HCT116 (cell line): ENCODE data around the gene ZFP1. TPM values are rescaled to one million over a fixed set of nuclear protein-coding genes. Genes with fewer than 3 reads are reported as not detected.

ENCODE experiments used
- ATAC-seq: fragments of 200-7000 bp; cut with Tn5 transposase; 2 replicates; pipeline ENCODE4 v1.9.1; 2020; ENCODE audit warnings: mild to moderate bottlenecking, moderate library complexity
- BruUV-seq: library from RNA; stranded (reverse); fragments of 400-500 nt; replicated peaks from 2 replicates; lab custom pipeline; 2021; lab: Mats Ljungman, UMichigan
- CTCF ChIA-PET: fragments of 300-600 bp; sonication (Branson Sonifier 250); formaldehyde crosslinking; loops from one replicate; lab custom pipeline; 2021; ENCODE audit warnings: antibody characterized with exemption; lab: Charles Lee
- POLR2A ChIA-PET: fragments of 300-600, 350-600 bp; sonication (Branson Sonifier 250); formaldehyde crosslinking; loops from one replicate; lab custom pipeline; 2021; ENCODE audit warnings: antibody characterized with exemption; lab: Charles Lee
- RAD21 ChIA-PET, 2 experiments: fragments of 300-600 bp; sonication (Branson Sonifier 250); formaldehyde crosslinking; loops; one replicate each; lab custom pipeline; 2023; ENCODE audit warnings: low total read pairs in 2 of 2; ENCODE audit not compliant: uncharacterized antibody in 2 of 2, unreplicated experiment in 2 of 2, low non-redundant PET in 1 of 2; lab: Charles Lee
- DNase-seq: peaks from one replicate; pipeline ENCODE4 v3.0.0-alpha.2; 2010; ENCODE audit warnings: low read depth, low spot score
- H2AFZ ChIP-seq: fragments of 200-600 bp; shearing (Covaris generic), sonication (generic); 2 replicates; pipeline ENCODE4 v1.6.1; 2017; ENCODE audit warnings: low read depth, mixed run types, mixed read lengths, antibody characterized with exemption, low read length; ENCODE audit not compliant: poor library complexity, severe bottlenecking
- H3K27ac ChIP-seq: 2 replicates; pipeline ENCODE4 v1.5.1; 2012; ENCODE audit warnings: low read depth, low read length
- H3K27me3 ChIP-seq: fragments of 200-600 bp; sonication (generic); 2 replicates; pipeline ENCODE4 v1.6.1; 2016; ENCODE audit warnings: mixed run types, low read length, mixed read lengths; ENCODE audit not compliant: insufficient read depth
- H3K36me3 ChIP-seq, 2 experiments: fragments of 200-500 bp in 1 of 2; fragments of 200-600 bp in 1 of 2; sonication (Bioruptor generic) in 1 of 2; sonication (generic) in 1 of 2; 2 replicates each; pipeline versions ENCODE4 v1.5.1 to v1.6.1; 2014 to 2016; ENCODE audit warnings: low read length in 2 of 2, inconsistent platforms in 1 of 2, mixed read lengths in 1 of 2, mixed run types in 1 of 2; ENCODE audit not compliant: insufficient read depth in 2 of 2, control insufficient read depth in 1 of 2
- H3K4me1 ChIP-seq, 2 experiments: fragments of 200-600 bp in 1 of 2; sonication (generic) in 1 of 2; 2 replicates each; pipeline versions ENCODE4 v1.5.1 to v1.6.1; 2012 to 2017; ENCODE audit warnings: low read length in 2 of 2, inconsistent platforms in 1 of 2, mild to moderate bottlenecking in 1 of 2, mixed read lengths in 1 of 2, mixed run types in 1 of 2, moderate library complexity in 1 of 2; ENCODE audit not compliant: insufficient read depth in 2 of 2, control insufficient read depth in 1 of 2
- H3K4me2 ChIP-seq: fragments of 200-600 bp; sonication (generic); 2 replicates; pipeline ENCODE4 v1.6.1; 2017; ENCODE audit warnings: mixed run types, low read length, mixed read lengths
- H3K4me3 ChIP-seq, 2 experiments: fragments of 200-600 bp in 1 of 2; sonication (generic) in 1 of 2; replicated peaks in 1 of 2; 2 replicates each; pipeline ENCODE4 v1.5.1; 2011 to 2016; ENCODE audit warnings: low read length in 2 of 2, control low read depth in 1 of 2, low read depth in 1 of 2, mild to moderate bottlenecking in 1 of 2, mixed read lengths in 1 of 2, mixed run types in 1 of 2
- H3K79me2 ChIP-seq: fragments of 200-600 bp; sonication (generic); 2 replicates; pipeline ENCODE4 v1.6.1; 2017; ENCODE audit warnings: mild to moderate bottlenecking, mixed run types, low read length, moderate library complexity, mixed read lengths; ENCODE audit not compliant: insufficient read depth
- H3K9ac ChIP-seq: fragments of 200-600 bp; sonication (generic); 2 replicates; pipeline ENCODE4 v1.6.1; 2016; ENCODE audit warnings: low read length, mixed read lengths
- H3K9me2 ChIP-seq: fragments of 200-600 bp; sonication (generic), shearing (Covaris generic); 2 replicates; pipeline ENCODE4 v1.6.1; 2017; ENCODE audit warnings: mixed run types, mild to moderate bottlenecking, moderate library complexity; ENCODE audit not compliant: insufficient read depth
- H3K9me3 ChIP-seq, 2 experiments: fragments of 200-500 bp in 1 of 2; fragments of 200-600 bp in 1 of 2; sonication (Bioruptor generic) in 1 of 2; sonication (generic) in 1 of 2; 2 replicates each; pipeline ENCODE4 v1.6.1; 2014 to 2017; ENCODE audit warnings: low read length in 2 of 2, mixed read lengths in 2 of 2, inconsistent platforms in 1 of 2, low read depth in 1 of 2, mild to moderate bottlenecking in 1 of 2, mixed run types in 1 of 2, moderate library complexity in 1 of 2; ENCODE audit not compliant: control insufficient read depth in 1 of 2, insufficient read depth in 1 of 2
- H4K20me1 ChIP-seq: fragments of 200-600 bp; sonication (generic), shearing (Covaris generic); 2 replicates; pipeline ENCODE4 v1.6.1; 2017; ENCODE audit warnings: mixed run types, mild to moderate bottlenecking, moderate library complexity; ENCODE audit not compliant: insufficient read depth
- CBX3 ChIP-seq: IDR thresholded peaks from 2 replicates; pipeline ENCODE4 v1.6.1; 2012; ENCODE audit warnings: low read depth
- CEBPB ChIP-seq: IDR thresholded peaks from 2 replicates; pipeline ENCODE4 v1.6.1; 2012; ENCODE audit warnings: low read depth
- ELF1 ChIP-seq: IDR thresholded peaks from 2 replicates; pipeline ENCODE4 v1.6.1; 2012; ENCODE audit warnings: low read depth, borderline replicate concordance
- EZH2 ChIP-seq: fragments of 200-600 bp; sonication (generic); IDR thresholded peaks from 2 replicates; pipeline ENCODE4 v1.6.1; 2017; ENCODE audit warnings: antibody characterized with exemption, mixed run types
- JUND ChIP-seq: IDR thresholded peaks from 2 replicates; pipeline ENCODE4 v1.6.1; 2012
- POLR2AphosphoS5 ChIP-seq: IDR thresholded peaks from 2 replicates; pipeline ENCODE4 v1.6.1; 2011; ENCODE audit warnings: mild to moderate bottlenecking, low read depth, low read length, moderate library complexity
- RAD21 ChIP-seq: IDR thresholded peaks from 2 replicates; pipeline ENCODE4 v1.6.1; 2012; ENCODE audit warnings: low read depth, mild to moderate bottlenecking
- SP1 ChIP-seq: IDR thresholded peaks from 2 replicates; pipeline ENCODE4 v1.6.1; 2012; ENCODE audit warnings: low read depth
- SRF ChIP-seq: IDR thresholded peaks from 2 replicates; pipeline ENCODE4 v1.6.1; 2012; ENCODE audit warnings: low read depth
- TCF7L2 ChIP-seq: IDR thresholded peaks from 2 replicates; pipeline ENCODE4 v1.7.0; 2011; ENCODE audit warnings: borderline replicate concordance, inconsistent platforms; ENCODE audit not compliant: insufficient read depth, insufficient read length; ENCODE audit errors: extremely low read depth
- YY1 ChIP-seq: IDR thresholded peaks from 2 replicates; pipeline ENCODE4 v1.6.1; 2011; ENCODE audit warnings: low read length, low read depth, moderate library complexity, mild to moderate bottlenecking; ENCODE audit not compliant: insufficient replicate concordance; ENCODE audit errors: extremely low read depth
- ZNF274 ChIP-seq: fragments of 200-500 bp; sonication (Bioruptor generic); IDR thresholded peaks from 2 replicates; pipeline ENCODE4 v1.6.1; 2014; ENCODE audit warnings: mild to moderate bottlenecking, low read depth, low read length, inconsistent platforms
- intact Hi-C: fragments of 100-400 bp; cut with micrococcal nuclease; formaldehyde crosslinking; loops from 2 replicates; pipeline ENCODE4 v1.10.0; 2022
- total RNA-seq: library from RNA; stranded (reverse); gene quantifications from one replicate; pipeline ENCODE4 v1.2.1, GENCODE V29; 2021; ENCODE audit not compliant: unreplicated experiment
- TF ChIP-seq, protein P1 (sequence below): IDR thresholded peaks from 2 replicates; pipeline ENCODE4 v1.6.1; 2011; ENCODE audit warnings: mild to moderate bottlenecking, low read length, moderate library complexity; ENCODE audit not compliant: insufficient replicate concordance; ENCODE audit errors: extremely low read depth
- TF ChIP-seq, protein P2 (sequence below), 3 experiments: fragments of 200-600 bp in 1 of 3; sonication (generic) in 1 of 3; IDR thresholded peaks in 2 of 3; conservative IDR thresholded peaks in 1 of 3; 2 replicates each; pipeline ENCODE4 v1.5.1; 2012 to 2017; ENCODE audit warnings: low read depth in 2 of 3, low read length in 2 of 3, antibody characterized with exemption in 1 of 3, borderline replicate concordance in 1 of 3, control low read depth in 1 of 3, mild to moderate bottlenecking in 1 of 3, mixed read lengths in 1 of 3, mixed run types in 1 of 3, moderate library complexity in 1 of 3; ENCODE audit not compliant: insufficient read depth in 1 of 3
- TF ChIP-seq, protein P3 (sequence below): IDR thresholded peaks from 2 replicates; pipeline ENCODE4 v1.6.1; 2012
- TF ChIP-seq, protein P4 (sequence below): IDR thresholded peaks from 2 replicates; pipeline ENCODE4 v1.6.1; 2012; ENCODE audit warnings: low read depth

Gene ZFP1
- total RNA-seq, 1 experiment from 2014 or later, result 12.8 TPM

DNA sequence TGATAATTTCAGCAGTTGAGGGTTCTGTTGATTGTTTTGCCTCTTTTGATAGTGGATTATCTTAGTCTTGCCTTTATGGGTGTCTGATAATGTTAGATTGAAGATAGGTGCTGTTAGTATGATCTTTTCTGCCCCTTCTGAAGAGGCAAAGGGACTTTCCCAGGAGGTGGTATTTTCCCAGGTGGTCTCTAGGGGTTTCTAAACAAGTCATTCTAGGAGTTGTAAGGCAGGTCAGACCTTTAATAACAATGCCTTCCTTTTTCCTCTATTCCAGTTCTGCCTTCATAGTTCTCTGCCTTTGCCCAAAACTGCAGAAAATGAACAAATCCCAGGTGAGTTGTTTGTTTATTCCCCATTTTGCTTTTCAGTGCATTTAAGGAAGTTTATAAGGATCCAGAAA lies 4.3 kb downstream of the ZFP1 start:
- no peak overlapping the region for H2AFZ ChIP-seq
- no peak overlapping the region for H3K4me3 ChIP-seq
- RAD21 ChIA-PET, result no interaction called here
- POLR2A ChIA-PET, result no interaction called here
- H3K4me1 ChIP-seq, result peaks cover 4 to 13% of the 10 kb centered on the region in 2 experiments; a peak in 3 of 4 replicates
- peaks cover 39% of the 10 kb centered on the region for H3K79me2 ChIP-seq
- ATAC-seq, result no peak
- H4K20me1 ChIP-seq, result no peaks in the 10 kb centered on the region
- CTCF ChIA-PET, result no interaction called here
- no peak overlapping the region for H3K4me2 ChIP-seq
- no peaks in the 10 kb centered on the region for H3K9me2 ChIP-seq
- intact Hi-C loops, result no loop called here
- no peaks in the 10 kb centered on the region for H3K27me3 ChIP-seq
- DNase-seq, result no peak
- H3K36me3 ChIP-seq, result peaks cover 0 to 35% of the 10 kb centered on the region in 2 experiments; a peak in 2 of 4 replicates
- H3K9me3 ChIP-seq, result peaks cover 12 to 26% of the 10 kb centered on the region in 2 experiments; a peak in 2 of 4 replicates
- no peak overlapping the region for H3K9ac ChIP-seq
- H3K27ac ChIP-seq, result no peak overlapping the region
- TF ChIP-seq YY1 (no peak), CEBPB (no peak), EZH2 (no peak), POLR2AphosphoS5 (no peak), JUND (no peak), RAD21 (no peak), SP1 (no peak), TCF7L2 (no peak), SRF (no peak), CBX3 (no peak), ZNF274 (no peak), ELF1 (no peak)
- TF ChIP-seq, protein P1, sequence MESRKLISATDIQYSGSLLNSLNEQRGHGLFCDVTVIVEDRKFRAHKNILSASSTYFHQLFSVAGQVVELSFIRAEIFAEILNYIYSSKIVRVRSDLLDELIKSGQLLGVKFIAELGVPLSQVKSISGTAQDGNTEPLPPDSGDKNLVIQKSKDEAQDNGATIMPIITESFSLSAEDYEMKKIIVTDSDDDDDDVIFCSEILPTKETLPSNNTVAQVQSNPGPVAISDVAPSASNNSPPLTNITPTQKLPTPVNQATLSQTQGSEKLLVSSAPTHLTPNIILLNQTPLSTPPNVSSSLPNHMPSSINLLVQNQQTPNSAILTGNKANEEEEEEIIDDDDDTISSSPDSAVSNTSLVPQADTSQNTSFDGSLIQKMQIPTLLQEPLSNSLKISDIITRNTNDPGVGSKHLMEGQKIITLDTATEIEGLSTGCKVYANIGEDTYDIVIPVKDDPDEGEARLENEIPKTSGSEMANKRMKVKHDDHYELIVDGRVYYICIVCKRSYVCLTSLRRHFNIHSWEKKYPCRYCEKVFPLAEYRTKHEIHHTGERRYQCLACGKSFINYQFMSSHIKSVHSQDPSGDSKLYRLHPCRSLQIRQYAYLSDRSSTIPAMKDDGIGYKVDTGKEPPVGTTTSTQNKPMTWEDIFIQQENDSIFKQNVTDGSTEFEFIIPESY, result no peak
- TF ChIP-seq, protein P2, sequence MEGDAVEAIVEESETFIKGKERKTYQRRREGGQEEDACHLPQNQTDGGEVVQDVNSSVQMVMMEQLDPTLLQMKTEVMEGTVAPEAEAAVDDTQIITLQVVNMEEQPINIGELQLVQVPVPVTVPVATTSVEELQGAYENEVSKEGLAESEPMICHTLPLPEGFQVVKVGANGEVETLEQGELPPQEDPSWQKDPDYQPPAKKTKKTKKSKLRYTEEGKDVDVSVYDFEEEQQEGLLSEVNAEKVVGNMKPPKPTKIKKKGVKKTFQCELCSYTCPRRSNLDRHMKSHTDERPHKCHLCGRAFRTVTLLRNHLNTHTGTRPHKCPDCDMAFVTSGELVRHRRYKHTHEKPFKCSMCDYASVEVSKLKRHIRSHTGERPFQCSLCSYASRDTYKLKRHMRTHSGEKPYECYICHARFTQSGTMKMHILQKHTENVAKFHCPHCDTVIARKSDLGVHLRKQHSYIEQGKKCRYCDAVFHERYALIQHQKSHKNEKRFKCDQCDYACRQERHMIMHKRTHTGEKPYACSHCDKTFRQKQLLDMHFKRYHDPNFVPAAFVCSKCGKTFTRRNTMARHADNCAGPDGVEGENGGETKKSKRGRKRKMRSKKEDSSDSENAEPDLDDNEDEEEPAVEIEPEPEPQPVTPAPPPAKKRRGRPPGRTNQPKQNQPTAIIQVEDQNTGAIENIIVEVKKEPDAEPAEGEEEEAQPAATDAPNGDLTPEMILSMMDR (IDR thresholded peaks at IDR 0.05 in 2 of 3, conservative IDR thresholded peaks at IDR 0.05 in 1 of 3; ENCODE audit: borderline replicate concordance in 1 of 3, insufficient read depth in 1 of 3, low read depth in 2 of 3, low read length in 2 of 3), result no peak
- TF ChIP-seq, protein P3, sequence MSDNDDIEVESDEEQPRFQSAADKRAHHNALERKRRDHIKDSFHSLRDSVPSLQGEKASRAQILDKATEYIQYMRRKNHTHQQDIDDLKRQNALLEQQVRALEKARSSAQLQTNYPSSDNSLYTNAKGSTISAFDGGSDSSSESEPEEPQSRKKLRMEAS, result no peak
- TF ChIP-seq, protein P4, sequence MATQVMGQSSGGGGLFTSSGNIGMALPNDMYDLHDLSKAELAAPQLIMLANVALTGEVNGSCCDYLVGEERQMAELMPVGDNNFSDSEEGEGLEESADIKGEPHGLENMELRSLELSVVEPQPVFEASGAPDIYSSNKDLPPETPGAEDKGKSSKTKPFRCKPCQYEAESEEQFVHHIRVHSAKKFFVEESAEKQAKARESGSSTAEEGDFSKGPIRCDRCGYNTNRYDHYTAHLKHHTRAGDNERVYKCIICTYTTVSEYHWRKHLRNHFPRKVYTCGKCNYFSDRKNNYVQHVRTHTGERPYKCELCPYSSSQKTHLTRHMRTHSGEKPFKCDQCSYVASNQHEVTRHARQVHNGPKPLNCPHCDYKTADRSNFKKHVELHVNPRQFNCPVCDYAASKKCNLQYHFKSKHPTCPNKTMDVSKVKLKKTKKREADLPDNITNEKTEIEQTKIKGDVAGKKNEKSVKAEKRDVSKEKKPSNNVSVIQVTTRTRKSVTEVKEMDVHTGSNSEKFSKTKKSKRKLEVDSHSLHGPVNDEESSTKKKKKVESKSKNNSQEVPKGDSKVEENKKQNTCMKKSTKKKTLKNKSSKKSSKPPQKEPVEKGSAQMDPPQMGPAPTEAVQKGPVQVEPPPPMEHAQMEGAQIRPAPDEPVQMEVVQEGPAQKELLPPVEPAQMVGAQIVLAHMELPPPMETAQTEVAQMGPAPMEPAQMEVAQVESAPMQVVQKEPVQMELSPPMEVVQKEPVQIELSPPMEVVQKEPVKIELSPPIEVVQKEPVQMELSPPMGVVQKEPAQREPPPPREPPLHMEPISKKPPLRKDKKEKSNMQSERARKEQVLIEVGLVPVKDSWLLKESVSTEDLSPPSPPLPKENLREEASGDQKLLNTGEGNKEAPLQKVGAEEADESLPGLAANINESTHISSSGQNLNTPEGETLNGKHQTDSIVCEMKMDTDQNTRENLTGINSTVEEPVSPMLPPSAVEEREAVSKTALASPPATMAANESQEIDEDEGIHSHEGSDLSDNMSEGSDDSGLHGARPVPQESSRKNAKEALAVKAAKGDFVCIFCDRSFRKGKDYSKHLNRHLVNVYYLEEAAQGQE, result no peak
- TF ChIP-seq, all 23 proteins: peak for 0
- no TSS peak for BruUV-seq
